ENCODE results near the gene DEPP1.

DEPP1 gene

DNA sequence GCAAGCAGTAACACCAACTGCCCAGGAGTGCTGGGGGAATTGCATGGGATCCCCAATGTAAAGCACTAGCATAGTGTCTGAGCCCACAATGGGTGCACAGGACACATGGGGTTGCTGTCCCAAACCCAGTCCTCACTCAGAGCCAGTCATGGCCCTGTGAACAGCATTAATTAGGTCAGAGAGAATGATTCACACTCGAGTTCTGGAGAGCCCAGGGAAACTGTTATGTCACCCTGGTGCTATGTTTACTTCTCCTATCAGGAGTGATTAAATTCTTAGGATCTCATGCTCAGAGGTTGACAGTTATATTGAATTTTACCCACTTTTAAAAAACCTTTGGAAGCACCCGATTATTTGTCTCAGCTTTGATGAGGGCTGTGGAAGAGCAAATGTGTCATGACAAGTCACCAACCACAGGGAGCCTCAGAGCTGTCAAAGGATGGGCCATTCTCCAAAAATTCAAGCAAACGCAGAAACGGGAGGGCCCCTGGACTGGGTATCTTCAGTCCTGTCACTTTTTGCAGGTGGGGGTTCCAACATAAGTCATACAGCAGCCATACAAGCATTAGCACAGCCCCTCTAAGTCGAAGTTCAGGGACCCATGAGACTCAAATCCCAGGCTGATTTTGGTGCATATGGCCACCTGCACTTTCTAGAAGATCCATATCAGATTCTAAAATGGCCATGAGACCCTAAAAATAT lies 20.3 kb downstream of the DEPP1 start:
- no peak for DNase-seq (ENCODE audit: low read depth)
- H3K4me3 ChIP-seq (ENCODE audit: low read depth, low read length), result peak overlapping the region; percentile 72

DNA sequence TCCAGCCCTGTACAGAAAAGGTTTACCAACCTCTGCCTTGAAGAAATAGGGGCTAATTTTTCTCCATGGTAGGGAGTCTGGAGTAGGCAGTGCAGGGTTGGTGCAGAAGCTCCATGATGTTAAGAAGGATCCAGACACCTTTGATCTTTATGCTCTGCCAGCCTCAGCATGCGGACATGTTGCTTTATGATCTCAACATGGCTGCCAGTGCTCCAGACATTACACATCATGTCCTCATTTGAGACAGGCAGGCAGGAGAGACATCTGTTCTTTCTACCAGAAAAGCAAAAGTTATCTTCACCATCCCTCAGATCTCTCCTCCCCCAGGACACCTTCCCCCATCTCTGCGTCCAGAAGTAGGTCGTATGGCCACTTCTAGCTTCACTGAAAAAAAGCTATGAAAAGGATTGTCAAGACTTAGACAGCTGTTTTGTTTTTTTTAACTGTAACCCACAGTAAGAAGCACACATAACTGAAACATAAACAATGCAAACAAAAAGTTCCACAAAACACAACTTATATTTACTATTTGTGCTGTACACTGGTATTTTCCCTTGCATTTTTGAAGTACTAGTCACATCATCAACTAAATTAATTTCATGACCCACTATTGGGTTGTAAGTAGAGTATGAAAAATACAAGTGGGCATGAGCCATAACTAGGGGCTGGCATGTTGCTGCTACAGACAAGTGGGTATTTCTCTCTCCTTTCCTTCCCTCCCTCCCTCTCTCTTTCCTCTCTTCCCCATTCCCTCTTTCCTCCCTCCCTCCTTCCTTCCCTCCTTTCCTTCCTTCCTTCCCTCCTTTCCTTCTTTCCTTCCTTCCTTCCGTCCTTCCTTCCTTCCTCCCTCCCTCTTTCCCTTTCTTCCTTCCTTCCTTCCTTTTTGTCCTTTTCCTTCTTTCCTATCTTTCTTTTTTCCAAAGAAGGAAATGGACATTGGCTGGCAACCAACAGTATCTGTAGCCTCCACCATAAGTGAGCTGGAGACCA lies 21.6 kb downstream of the DEPP1 start:
- no peak for DNase-seq (ENCODE audit: low read depth)
- H3K4me3 ChIP-seq (ENCODE audit: low read depth, low read length), result no peak overlapping the region

- DNase-seq (ENCODE audit: low read depth), result no peak
- no peak overlapping the region for H3K4me3 ChIP-seq (ENCODE audit: low read depth, low read length)
Observed at GRCh38 chr10:44956226-44956625, 22.4 kb downstream of the DEPP1 start.

DNA sequence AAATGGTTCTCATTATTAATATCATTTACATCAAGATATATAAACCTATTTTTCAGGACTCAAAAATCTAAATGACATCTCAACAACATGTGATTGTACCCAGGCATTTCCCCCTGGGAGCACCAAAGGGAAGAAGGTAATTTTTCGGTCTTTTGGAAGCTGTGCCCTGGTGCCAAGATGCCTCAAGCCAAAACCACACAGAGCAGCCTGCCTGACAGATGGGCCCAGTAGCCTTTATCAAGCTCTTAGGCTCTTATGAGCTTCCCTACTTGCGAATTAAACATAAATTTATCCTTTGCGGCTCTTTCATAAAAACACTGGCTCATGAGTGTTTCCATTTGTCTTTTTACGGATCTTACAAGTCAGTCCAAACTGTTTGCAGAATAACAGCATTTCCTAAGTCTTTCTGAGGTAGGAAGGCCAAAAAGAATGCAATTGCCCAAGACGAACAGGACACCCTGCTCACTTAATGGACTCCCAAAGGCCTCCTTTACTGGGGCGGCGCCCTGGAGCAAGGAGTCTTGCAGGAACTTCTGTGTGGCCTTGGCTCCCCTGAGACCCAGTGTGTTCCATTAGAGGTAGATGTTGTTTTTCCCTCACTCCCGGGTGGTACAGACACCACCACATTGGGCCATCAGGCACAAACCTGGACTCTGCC lies 23.1 kb downstream of the DEPP1 start:
- DNase-seq (ENCODE audit: low read depth), result no peak
- H3K4me3 ChIP-seq (ENCODE audit: low read depth, low read length), result no peak overlapping the region

DNA sequence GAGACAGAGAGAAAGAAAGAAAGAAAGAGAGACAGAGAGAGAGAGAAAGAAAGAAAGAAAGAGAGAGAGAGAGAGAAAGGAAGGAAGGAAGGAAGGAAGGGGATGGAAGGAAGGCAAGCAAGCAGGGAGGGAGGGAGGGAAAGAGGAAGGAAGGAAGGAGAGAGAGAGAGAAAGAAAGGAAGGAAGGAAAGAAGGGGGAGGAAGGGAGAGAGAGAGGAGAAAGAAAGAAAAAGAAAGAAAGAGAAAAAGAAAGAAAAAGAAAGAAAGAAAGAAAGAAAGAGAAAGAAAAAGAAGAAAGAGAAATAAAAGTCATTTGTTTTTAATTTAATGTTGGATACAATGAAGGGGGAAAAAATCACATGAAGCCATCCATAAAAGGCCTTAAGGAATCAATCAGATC lies 23.6 kb downstream of the DEPP1 start:
- no peak for DNase-seq (ENCODE audit: low read depth)
- no peak overlapping the region for H3K4me3 ChIP-seq (ENCODE audit: low read depth, low read length)

GRCh38 chr10:44954042-44954441 lies 24.6 kb downstream of the DEPP1 start:
- DNase-seq (ENCODE audit: low read depth), result no peak
- H3K4me3 ChIP-seq (ENCODE audit: low read depth, low read length), result no peak overlapping the region

- no peak overlapping the region for H3K4me3 ChIP-seq (ENCODE audit: low read depth, low read length)
- no peak for DNase-seq (ENCODE audit: low read depth)
Observed at GRCh38 chr10:44952779-44953231, 25.8 kb downstream of the DEPP1 start.

GRCh38 chr10:44951576-44952226 lies 26.9 kb downstream of the DEPP1 start:
- no peak overlapping the region for H3K4me3 ChIP-seq (ENCODE audit: low read depth, low read length)
- DNase-seq (ENCODE audit: low read depth), result no peak

DNA sequence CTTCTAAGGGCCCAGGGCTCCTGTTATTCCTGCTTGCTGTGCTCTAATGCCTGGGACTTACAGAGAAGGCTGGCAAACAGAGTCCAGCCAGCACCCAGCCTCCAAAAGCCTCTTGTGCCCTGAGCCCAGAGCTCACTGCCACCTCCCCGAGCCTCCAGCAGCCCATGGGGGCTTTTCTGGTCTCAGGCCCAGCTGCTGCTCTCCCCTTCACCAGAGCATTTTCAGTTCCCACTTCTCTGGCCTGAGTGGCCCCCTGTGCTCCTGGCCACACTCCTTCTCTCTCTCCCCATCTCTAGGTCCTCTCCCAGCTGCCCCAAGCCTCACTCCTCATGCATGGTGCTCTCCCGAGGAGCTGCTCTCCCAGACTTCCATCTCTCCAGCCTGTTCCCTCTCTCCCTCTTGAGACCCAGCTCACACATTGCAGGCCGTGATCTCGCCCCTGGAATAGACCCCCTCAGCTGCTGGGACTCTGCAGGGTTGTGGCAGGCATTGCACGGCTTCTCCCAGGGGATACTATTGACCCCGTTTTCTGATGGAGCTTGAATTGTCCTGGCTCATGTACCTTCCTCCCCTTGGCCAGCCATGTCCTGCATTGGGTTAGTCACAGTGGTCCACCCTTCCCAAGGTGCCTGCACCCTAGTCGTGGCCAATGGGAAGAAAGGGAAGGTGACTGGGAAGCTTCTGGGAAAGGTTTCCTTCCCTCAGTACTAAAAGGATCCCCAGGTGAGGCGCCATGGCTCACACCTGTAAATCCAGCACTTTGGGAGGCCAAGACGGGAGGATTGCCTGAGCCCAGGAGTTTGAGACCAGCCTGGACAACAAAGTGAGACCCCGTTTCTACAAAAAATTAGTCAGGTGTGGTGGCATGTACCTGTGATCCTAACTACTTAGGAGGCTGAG lies 28.0 kb downstream of the DEPP1 start:
- H3K4me3 ChIP-seq (ENCODE audit: low read depth, low read length), result no peak overlapping the region
- DNase-seq (ENCODE audit: low read depth), result no peak

- DNase-seq (ENCODE audit: low read depth), result no peak
Observed at GRCh38 chr10:44949915-44950314, 28.7 kb downstream of the DEPP1 start.

DNA sequence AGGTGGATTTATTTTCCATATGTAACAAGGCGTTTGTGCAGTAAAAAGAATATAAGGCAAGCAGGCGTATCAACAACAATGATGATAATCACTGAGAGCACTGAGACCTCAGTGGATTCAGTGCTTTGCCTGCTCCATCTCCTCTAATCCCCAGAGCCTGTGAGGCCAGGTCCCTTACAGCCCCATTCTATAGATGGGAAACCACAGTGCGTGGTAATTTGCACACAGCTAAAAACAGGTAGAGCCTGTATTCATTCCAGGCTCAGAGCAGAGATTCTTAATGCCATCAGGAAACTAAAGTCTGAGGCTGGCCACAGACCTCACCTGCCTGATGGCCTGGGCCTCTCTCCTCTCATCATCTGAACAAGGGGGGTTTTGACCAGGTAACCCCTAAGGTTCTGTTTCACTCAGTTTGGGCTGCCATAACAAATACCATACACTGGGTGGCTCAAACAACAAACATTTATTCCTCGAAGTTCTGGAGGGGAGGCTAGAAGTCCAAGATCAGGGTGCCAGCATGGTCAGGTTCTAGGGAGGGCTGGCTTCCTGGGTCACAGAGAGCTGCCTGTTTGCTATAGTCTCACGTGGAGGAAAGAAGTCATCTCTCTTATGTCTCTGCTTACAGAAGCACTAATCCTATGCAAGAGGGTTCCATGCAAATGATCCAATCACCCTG lies 29.3 kb downstream of the DEPP1 start:
- no peak for DNase-seq (ENCODE audit: low read depth)

More at GRCh38 chr10:44949915-44950314, 28.7 kb downstream of the DEPP1 start:
- no peak overlapping the region for H3K4me3 ChIP-seq (ENCODE audit: low read depth, low read length)

GRCh38 chr10:44948642-44949041 lies 30.0 kb downstream of the DEPP1 start:
- no peak overlapping the region for H3K4me3 ChIP-seq (ENCODE audit: low read depth, low read length)
- DNase-seq (ENCODE audit: low read depth), result no peak

More for the DNA sequence above, 29.3 kb downstream of the DEPP1 start:
- H3K4me3 ChIP-seq (ENCODE audit: low read depth, low read length), result no peak overlapping the region

DNA sequence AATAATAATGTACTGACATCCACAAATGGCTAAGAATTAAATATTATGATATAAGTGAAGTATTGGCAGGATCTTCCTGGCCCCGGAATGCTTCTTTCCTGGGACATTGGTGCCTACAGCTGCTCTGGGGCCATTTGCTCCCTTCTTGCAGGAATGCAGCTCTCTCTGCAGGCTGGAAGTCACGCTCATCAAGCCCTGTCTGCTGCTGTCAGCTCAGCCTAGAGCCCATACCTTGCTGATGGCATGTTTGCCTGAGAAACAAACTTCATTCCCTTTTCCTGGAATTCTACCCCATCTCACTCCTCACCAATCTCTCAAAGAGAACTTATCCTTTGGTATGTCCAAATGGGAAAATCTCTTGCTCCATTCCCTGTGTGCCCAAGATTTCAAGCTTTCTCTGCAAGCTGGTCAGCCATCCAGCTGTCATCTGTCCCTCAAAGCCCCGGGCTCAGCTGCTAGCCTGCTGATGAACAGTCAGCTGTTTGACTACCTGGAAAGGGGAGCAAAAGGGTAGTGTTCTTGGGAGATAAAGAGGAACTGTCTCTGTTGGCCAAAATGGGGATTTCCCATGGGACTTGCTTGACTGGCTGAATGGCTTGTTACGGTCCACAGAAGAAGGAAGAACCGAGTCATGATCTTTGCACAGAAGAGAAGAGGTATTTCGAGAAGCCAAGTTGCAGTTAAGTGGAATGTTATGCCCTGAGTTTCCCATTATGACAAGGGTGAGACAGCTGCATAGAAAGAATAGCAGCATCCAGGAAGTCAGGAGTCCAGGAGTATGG lies 31.0 kb downstream of the DEPP1 start:
- H3K4me3 ChIP-seq (ENCODE audit: low read depth, low read length), result no peak overlapping the region
- DNase-seq (ENCODE audit: low read depth), result no peak

DNA sequence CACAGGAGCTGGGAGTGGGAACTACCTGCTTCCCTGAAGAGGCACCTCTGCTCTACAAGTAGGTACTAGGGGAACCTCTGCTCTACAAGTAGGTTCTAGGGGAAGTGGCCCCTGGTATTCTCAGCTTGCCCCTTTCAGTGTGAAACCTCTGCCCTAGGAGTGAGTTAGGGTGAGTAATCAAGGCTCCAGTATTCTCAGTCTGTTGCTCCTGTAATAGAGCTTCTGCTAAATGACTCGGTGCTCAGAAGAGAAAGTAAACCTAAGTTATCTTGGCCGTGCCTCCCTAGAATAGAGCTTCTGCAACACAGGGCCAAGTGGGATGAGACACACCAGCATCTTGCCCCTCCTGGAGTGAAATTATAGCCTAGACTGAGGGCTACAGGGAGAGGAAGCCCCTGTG lies 32.4 kb downstream of the DEPP1 start:
- no peak overlapping the region for H3K4me3 ChIP-seq (ENCODE audit: low read depth, low read length)
- no peak for DNase-seq (ENCODE audit: low read depth)

DNA sequence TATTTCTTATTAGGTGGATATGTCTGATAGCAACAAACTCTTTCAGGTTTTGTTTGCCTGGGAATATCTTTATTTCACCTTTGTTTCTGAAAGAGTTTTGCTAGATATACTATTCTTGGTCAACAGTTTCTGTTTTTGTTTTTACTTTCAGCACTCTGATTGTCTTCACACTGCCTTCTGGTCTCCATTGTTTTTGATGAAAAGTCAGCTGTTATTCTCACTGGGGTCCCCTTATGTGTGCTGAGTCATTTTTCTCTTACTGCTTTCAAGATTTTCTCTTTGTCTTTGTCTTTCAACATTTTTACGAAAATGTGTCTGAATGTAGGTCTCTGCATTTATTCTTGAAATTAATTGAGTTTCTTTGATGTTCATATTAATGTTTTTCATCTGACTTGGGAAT lies 34.3 kb downstream of the DEPP1 start:
- H3K4me3 ChIP-seq (ENCODE audit: low read depth, low read length), result no peak overlapping the region
- DNase-seq (ENCODE audit: low read depth), result no peak

- no peak for DNase-seq (ENCODE audit: low read depth)
- no peak overlapping the region for H3K4me3 ChIP-seq (ENCODE audit: low read depth, low read length)
Observed at GRCh38 chr10:44939691-44940401, 38.8 kb downstream of the DEPP1 start.

DNA sequence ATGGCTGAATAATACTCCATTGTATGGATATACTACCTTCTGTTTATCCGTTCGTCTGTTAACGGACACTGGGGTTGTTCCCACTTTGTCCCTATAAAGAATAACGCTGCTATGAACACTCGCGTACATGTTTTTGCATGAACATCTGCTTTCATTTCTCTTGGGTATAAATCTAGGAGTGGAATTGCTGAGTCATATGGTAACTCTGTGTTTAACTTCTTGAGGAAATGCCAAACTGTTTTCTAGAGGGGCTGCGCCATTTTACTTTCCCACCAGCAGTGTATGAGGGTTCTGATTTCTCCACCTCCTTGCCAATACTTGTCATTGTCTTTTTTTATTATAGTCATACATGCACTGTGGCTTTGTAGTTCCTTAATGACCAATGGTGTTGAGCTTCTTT lies 39.7 kb downstream of the DEPP1 start:
- DNase-seq (ENCODE audit: low read depth), result no peak
- H3K4me3 ChIP-seq (ENCODE audit: low read depth, low read length), result no peak overlapping the region

All from skeletal muscle cell (primary cell).